GM10266 (cell line): ENCODE measurements around the gene PRKCB.

Source experiments
- DNase-seq: peaks from one replicate; pipeline ENCODE4 v3.0.0; 2012; ENCODE audit errors: extremely low spot score
- TF ChIP-seq, protein P1 (sequence below): IDR thresholded peaks from 2 replicates; pipeline ENCODE4 v1.5.1; 2012; ENCODE audit warnings: mild to moderate bottlenecking, low read depth; ENCODE audit not compliant: control insufficient read depth, insufficient read depth; ENCODE audit errors: missing control alignments

The PRKCB gene

DNA sequence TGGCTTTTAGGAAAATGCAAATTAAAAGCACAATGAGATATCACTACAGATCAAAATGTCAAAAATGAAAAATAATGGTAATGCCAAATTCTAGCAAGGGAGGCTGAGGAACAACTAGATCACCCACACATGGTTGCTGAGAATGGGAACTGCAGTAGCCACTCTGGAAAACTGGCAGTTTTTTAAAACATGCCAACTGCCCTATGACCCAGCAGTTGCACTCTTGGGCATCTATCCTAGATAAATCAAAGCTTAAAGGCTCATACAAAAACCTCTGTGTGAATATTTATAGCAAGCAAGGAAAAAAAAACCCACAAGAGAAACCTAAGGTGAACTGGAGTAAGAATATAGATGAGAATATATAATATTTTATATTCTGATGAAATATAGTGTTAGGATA lies 104.3 kb downstream of the PRKCB start:
- TF ChIP-seq, protein P1, sequence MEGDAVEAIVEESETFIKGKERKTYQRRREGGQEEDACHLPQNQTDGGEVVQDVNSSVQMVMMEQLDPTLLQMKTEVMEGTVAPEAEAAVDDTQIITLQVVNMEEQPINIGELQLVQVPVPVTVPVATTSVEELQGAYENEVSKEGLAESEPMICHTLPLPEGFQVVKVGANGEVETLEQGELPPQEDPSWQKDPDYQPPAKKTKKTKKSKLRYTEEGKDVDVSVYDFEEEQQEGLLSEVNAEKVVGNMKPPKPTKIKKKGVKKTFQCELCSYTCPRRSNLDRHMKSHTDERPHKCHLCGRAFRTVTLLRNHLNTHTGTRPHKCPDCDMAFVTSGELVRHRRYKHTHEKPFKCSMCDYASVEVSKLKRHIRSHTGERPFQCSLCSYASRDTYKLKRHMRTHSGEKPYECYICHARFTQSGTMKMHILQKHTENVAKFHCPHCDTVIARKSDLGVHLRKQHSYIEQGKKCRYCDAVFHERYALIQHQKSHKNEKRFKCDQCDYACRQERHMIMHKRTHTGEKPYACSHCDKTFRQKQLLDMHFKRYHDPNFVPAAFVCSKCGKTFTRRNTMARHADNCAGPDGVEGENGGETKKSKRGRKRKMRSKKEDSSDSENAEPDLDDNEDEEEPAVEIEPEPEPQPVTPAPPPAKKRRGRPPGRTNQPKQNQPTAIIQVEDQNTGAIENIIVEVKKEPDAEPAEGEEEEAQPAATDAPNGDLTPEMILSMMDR, result no peak
- no peak for DNase-seq

DNA sequence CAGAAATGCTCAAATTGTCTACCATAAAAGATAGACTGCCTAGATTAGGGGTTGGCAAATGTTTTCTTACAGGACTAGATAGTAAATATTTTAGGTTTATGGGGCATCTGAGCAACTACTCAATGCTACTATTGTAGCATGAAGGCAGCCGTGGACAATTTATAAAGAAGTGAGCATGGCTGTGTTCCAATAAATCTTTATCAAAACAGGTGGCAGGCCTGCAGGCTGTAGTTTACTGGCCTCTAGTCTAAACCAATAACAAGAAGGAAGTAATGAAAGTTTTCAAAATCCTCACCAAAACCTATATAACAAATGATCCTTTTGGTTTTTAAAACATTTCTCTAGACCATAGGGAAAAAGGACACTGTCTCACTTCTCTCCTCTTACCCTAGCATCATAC lies 105.2 kb downstream of the PRKCB start:
- TF ChIP-seq, protein P1, result no peak
- no peak for DNase-seq

DNA sequence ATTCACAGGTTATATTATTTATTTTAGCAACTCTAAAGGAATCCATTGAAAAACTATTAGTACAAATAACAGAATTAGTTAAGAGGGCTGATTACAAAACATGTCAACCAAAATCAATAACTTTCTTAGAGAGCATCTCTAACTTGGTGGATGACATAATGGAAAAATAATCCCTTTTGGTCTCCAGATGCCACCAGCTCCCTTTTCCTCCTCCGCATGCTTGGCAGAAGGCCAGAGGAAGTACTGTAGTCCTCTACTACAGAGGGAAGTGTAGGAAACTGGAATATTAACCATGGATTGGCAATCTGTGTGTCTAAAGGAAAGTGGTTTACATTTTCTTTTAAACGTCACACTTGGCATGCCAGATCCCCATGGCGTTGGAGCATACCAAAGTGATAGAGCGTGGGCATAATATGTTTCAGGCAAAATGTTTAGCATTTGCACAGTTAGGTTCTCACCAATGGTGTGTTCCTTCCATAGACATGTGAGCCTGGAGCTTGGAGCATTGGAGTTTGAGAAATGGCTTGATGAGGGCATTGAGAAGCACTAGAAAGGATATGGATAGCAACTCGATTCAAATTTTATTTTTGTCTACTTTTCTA lies 106.3 kb downstream of the PRKCB start:
- DNase-seq, result no peak
- TF ChIP-seq, protein P1, result no peak

DNA sequence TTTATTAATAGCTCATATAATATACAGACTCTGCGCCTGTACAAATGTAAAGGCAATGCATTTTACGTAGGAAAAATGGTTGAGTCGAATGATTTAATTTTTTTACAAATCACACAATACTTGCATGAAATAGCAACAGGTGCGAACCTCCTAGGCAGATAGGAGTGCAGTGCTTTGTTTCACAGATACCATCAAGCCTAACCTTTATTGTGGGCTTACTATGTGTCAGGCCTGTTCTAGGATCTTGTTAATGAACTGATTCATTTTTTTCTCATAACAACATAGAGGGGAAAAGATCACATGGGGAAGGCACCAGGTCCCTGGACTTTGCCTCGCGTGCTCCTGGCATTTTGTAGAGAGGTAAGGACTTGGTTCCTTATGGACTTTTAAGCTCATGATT lies 107.8 kb downstream of the PRKCB start:
- TF ChIP-seq, protein P1, result no peak
- no peak for DNase-seq

DNA sequence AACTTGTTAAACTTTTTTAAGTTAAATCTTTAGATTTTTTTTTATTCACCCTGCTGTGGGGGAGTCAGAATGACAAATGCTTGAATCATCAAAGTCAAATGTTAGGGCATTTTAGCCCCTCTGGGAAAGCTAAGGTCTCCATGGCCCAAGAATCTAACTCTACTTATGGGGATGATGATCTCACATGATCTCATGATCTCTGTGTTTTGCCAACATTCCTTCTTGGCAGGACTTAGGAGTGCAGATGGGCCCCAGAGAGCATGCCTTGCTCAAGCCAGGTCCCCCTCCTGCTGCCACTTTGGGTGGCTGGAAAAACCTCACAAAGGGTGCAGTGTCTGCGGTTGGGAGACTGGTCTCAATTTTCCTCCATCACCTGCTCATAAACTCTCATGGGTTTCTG lies 108.6 kb downstream of the PRKCB start:
- TF ChIP-seq, protein P1, result no peak
- DNase-seq, result no peak

DNA sequence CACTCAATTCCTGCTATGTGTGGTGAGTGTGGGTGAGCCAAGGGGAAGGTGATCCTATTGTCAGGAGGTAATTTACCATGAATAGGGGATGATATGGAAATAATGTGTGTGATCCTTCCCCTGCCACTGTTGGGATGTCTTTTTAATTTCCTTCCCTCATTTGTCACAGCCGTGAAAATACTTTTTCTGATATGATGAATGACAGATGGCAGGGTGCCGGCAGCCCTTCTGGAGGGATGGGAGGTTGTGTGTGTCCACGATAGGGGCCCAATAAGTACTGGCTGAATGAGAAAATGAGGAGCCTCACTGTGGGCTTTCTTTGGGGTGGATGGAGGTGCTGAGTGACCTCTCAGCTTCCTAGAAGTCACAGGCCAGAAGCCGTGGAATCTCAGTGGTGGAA lies 109.5 kb downstream of the PRKCB start:
- no peak for DNase-seq
- TF ChIP-seq, protein P1, result no peak

DNA sequence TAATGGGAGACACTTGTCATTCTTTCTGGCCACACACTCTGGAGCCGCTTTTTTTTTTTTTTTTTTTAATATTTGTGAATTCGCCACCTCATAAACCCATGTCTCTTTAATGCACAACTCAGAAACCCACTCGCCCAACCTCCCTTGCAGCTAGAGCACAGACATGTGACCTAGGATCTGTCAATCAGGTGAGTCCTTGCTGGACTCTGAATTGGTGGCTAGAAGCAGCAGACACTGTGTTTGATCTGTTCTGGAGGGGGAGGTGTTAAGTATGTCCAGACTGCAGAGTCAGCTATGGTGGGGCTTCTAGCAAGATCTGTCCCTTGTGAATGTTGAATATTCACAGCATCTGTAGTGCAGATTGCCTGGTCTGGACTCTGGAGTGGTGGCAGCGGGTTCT lies 112.1 kb downstream of the PRKCB start:
- DNase-seq, result no peak
- TF ChIP-seq, protein P1, result no peak
